GM18861 (cell line): ENCODE measurements around the gene ERAP2.
"Not testable (repeated sequence)": the region's sequence is repeated elsewhere in the genome, so short reads cannot be mapped to it uniquely, and the experiment has no call there.

Experiments used
- ATAC-seq: cut with Tn5 transposase; IDR thresholded peaks from one replicate; pipeline ENCODE4 v1.9.1; 2021; ENCODE audit not compliant: unreplicated experiment

Gene ERAP2

GRCh38 chr5:96863114-96863513 lies 13.2 kb upstream of the ERAP2 start:
- ATAC-seq, result no peak

GRCh38 chr5:96863949-96864584 lies 12.2 kb upstream of the ERAP2 start:
- no peak for ATAC-seq

GRCh38 chr5:96864922-96865530 lies 11.3 kb upstream of the ERAP2 start:
- ATAC-seq, result no peak

GRCh38 chr5:96868603-96869371 lies 7.5 kb upstream of the ERAP2 start:
- peak; percentile 67 for ATAC-seq

- no peak for ATAC-seq
Measured at GRCh38 chr5:96869372-96869641, 7.0 kb upstream of the ERAP2 start.

GRCh38 chr5:96870094-96871026 lies 5.9 kb upstream of the ERAP2 start:
- ATAC-seq, result peak; percentile 67

- no peak for ATAC-seq
Measured at GRCh38 chr5:96871027-96871399, 5.3 kb upstream of the ERAP2 start.

- ATAC-seq, result no peak
Measured at GRCh38 chr5:96871686-96872085, 4.6 kb upstream of the ERAP2 start.

GRCh38 chr5:96873449-96873848 lies 2.9 kb upstream of the ERAP2 start:
- ATAC-seq, result no peak

- ATAC-seq, result no peak
Measured at GRCh38 chr5:96874631-96875030, 1.7 kb upstream of the ERAP2 start.

GRCh38 chr5:96875791-96876291 lies 459 bp upstream of the ERAP2 start:
- no peak for ATAC-seq

GRCh38 chr5:96876977-96877469 lies 723 bp downstream of the ERAP2 start:
- not testable (repeated sequence) for ATAC-seq

- no peak for ATAC-seq
Measured at GRCh38 chr5:96879665-96880064, 3.4 kb downstream of the ERAP2 start.

- no peak for ATAC-seq
Measured at GRCh38 chr5:96880444-96881164, 4.3 kb downstream of the ERAP2 start.

GRCh38 chr5:96881511-96882115 lies 5.3 kb downstream of the ERAP2 start:
- no peak for ATAC-seq

- ATAC-seq, result no peak
Measured at GRCh38 chr5:96883871-96884270, 7.6 kb downstream of the ERAP2 start.

GRCh38 chr5:96884995-96885394 lies 8.7 kb downstream of the ERAP2 start:
- no peak for ATAC-seq

- peak; percentile 85 for ATAC-seq
Measured at GRCh38 chr5:96885518-96886338, 9.4 kb downstream of the ERAP2 start.

GRCh38 chr5:96893342-96893741 lies 17.0 kb downstream of the ERAP2 start:
- no peak for ATAC-seq
